Measurements from ENCODE around the gene ZNF511.
A peak's percentile ranks its signal among the peaks of the same experiment; 100 is the strongest.

ZNF511 gene

DNA sequence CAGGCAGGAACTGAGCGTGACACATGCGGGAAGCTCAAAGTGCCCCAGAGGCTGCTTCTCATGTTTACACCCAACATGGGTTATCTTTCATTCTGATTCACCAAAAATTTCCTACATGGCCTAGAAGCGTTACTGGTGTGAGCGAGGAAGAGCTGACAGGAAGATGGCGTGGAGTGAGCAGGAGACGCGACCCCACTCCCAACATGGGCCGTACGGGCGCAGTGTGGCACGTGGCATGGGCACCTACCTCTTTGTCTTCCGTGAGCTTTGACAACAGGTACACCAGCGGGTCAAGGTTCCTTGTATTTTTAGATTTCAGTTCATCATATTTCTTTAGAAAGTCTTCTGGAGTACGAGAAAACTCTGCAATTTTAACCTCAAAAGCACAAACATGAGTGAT is 9.0 kb upstream of the ZNF511 start:
- Histone ChIP-seq H3K9ac (ENCODE audit: low read length) (no peak overlapping the region), H3K27ac (ENCODE audit: low read length) (no peak overlapping the region), H3K36me3 (ENCODE audit: control insufficient read depth, low read depth, low read length) (peaks cover 44% of the 10 kb centered on the region), H3K27me3 (ENCODE audit: control insufficient read depth, insufficient read depth, low read length) (no peaks in the 10 kb centered on the region), H3K4me1 (ENCODE audit: control insufficient read depth, low read depth, low read length) (no peaks in the 10 kb centered on the region), H3K9me3 (ENCODE audit: control insufficient read depth, low read depth, low read length) (no peaks in the 10 kb centered on the region), H3K4me3 (ENCODE audit: low read length) (no peak overlapping the region)

DNA sequence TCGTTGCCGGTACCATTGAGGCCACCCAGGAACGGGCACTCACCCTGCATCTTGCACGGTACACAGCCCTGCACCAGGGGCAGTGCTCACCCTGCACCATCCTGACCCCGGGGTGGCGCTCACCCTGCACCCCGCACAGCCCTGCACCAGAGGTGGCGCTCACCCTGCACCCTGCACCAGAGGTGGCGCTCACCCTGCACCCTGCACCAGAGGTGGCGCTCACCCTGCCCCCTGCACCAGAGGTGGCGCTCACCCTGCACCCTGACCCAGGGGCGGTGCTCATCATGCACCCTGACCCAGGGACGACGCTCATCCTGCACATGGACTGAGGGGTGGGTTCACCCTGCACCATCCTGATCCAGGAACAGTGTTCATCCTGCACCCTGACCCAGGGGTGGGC is 6.5 kb upstream of the ZNF511 start:
- Histone ChIP-seq H3K4me1 (ENCODE audit: control insufficient read depth, low read depth, low read length) (no peaks in the 10 kb centered on the region), H3K9ac (ENCODE audit: low read length) (no peak overlapping the region), H3K27ac (ENCODE audit: low read length) (no peak overlapping the region), H3K27me3 (ENCODE audit: control insufficient read depth, insufficient read depth, low read length) (no peaks in the 10 kb centered on the region), H3K9me3 (ENCODE audit: control insufficient read depth, low read depth, low read length) (no peaks in the 10 kb centered on the region), H3K4me3 (ENCODE audit: low read length) (no peak overlapping the region), H3K36me3 (ENCODE audit: control insufficient read depth, low read depth, low read length) (peaks cover 28% of the 10 kb centered on the region)

DNA sequence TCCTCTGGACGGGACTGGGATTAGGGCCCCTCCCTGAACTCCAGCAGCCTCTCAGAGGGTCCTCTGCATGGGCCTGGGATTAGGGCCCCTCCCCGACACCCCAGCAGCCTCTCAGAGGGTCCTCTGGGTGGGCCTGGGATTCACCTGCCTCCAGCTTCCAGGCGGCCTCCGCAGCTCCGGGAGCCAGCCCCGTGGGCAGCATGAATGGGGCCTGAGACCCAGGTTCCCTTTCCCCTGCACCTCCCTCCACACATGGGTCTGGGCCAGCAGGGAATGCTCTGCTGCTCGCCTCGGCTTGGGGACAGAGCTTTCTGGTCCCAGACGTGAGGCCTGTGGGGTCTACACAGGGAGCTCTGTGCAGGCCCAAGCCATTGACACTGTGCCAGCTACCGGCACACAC is 5.5 kb upstream of the ZNF511 start:
- no peak overlapping the region for H3K27ac ChIP-seq (ENCODE audit: low read length)
- no peaks in the 10 kb centered on the region for H3K9me3 ChIP-seq (ENCODE audit: control insufficient read depth, low read depth, low read length)
- no peaks in the 10 kb centered on the region for H3K4me1 ChIP-seq (ENCODE audit: control insufficient read depth, low read depth, low read length)
- H3K36me3 ChIP-seq (ENCODE audit: control insufficient read depth, low read depth, low read length): peaks cover 19% of the 10 kb centered on the region
- H3K9ac ChIP-seq (ENCODE audit: low read length): no peak overlapping the region
- H3K4me3 ChIP-seq (ENCODE audit: low read length): no peak overlapping the region
- H3K27me3 ChIP-seq (ENCODE audit: control insufficient read depth, insufficient read depth, low read length): no peaks in the 10 kb centered on the region

DNA sequence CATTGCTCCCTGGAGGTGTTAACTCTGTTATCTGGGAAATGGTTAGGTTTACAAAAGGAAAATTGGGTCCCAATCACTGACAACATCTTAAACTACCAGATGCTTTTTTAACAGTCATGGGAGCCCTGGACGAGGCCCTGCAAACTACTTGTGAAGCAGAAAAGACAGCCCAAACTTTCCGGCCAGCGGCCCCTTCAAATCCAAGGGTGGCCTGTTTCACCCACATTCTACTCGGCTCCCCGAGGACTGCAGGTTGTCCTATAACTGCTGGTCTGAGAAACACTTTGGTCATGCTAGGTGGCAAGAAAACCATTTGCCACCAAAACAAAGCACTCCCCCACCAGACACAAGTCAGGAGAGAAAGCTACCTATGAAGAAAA is 2.6 kb upstream of the ZNF511 start:
- peaks cover 13% of the 10 kb centered on the region for H3K36me3 ChIP-seq (ENCODE audit: control insufficient read depth, low read depth, low read length)
- H3K27ac ChIP-seq (ENCODE audit: low read length): no peak overlapping the region
- no peaks in the 10 kb centered on the region for H3K9me3 ChIP-seq (ENCODE audit: control insufficient read depth, low read depth, low read length)
- H3K4me3 ChIP-seq (ENCODE audit: low read length): no peak overlapping the region
- no peaks in the 10 kb centered on the region for H3K4me1 ChIP-seq (ENCODE audit: control insufficient read depth, low read depth, low read length)
- no peaks in the 10 kb centered on the region for H3K27me3 ChIP-seq (ENCODE audit: control insufficient read depth, insufficient read depth, low read length)
- no peak overlapping the region for H3K9ac ChIP-seq (ENCODE audit: low read length)

DNA sequence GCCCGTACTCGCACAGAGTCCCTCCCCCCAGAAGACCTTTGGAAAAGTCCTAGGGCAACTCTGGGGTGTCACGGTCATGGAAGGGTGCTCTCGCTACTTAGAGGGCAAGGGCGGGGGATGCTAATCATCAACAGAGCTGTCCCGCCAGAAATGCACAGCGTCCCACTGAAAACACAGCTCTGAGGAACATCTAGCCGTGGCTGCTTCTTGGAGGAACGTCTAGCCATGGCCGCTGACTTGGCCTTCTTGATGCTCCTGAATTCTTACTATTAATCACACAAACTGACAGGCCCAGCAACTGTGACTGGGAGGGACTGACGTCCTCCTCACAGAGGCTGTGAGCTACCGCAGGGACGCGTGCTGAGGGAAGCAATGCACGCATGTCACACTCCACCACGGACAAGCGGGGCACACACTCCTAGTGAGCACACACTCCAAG is 1.8 kb upstream of the ZNF511 start:
- no peaks in the 10 kb centered on the region for H3K27me3 ChIP-seq (ENCODE audit: control insufficient read depth, insufficient read depth, low read length)
- H3K4me1 ChIP-seq (ENCODE audit: control insufficient read depth, low read depth, low read length): no peaks in the 10 kb centered on the region
- no peak overlapping the region for H3K27ac ChIP-seq (ENCODE audit: low read length)
- H3K4me3 ChIP-seq (ENCODE audit: low read length): no peak overlapping the region
- H3K9me3 ChIP-seq (ENCODE audit: control insufficient read depth, low read depth, low read length): no peaks in the 10 kb centered on the region
- no peak overlapping the region for H3K9ac ChIP-seq (ENCODE audit: low read length)
- H3K36me3 ChIP-seq (ENCODE audit: control insufficient read depth, low read depth, low read length): peaks cover 21% of the 10 kb centered on the region

DNA sequence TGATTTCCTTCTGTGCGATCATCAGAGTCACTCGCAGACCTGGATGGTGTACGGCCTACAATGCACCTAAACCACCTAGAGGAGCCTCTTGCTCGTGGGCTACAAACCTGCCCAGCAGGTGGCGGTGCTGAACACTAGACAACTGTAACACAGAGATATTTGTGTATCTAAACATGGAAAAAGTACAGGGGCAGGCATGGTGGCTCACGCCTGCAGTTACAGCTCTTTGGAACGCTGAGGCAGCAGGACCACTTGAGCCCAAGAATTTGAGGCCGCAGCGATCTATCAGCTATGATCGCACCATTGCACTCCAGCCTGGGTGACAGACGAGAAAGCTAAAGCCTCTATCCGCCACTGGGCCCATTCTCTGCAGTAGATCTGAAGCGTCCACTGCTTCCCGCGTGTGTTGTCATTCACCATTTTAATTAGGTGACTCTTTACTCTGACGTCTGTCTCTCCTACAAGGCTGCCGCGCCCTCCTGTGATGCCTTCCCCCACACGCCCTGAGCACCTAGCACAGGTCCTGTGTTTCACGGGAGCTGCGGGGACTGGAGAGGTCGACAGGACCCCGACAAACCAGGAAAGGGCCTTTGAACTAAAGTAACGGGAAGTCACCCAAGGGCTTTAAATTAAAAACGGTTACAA is 816 bp upstream of the ZNF511 start:
- Histone ChIP-seq H3K27me3 (ENCODE audit: control insufficient read depth, insufficient read depth, low read length) (no peaks in the 10 kb centered on the region), H3K27ac (ENCODE audit: low read length) (no peak overlapping the region), H3K4me1 (ENCODE audit: control insufficient read depth, low read depth, low read length) (no peaks in the 10 kb centered on the region), H3K9ac (ENCODE audit: low read length) (peak overlapping the region; percentile 71), H3K9me3 (ENCODE audit: control insufficient read depth, low read depth, low read length) (no peaks in the 10 kb centered on the region), H3K4me3 (ENCODE audit: low read length) (peak overlapping the region; percentile 96), H3K36me3 (ENCODE audit: control insufficient read depth, low read depth, low read length) (peaks cover 26% of the 10 kb centered on the region)

DNA sequence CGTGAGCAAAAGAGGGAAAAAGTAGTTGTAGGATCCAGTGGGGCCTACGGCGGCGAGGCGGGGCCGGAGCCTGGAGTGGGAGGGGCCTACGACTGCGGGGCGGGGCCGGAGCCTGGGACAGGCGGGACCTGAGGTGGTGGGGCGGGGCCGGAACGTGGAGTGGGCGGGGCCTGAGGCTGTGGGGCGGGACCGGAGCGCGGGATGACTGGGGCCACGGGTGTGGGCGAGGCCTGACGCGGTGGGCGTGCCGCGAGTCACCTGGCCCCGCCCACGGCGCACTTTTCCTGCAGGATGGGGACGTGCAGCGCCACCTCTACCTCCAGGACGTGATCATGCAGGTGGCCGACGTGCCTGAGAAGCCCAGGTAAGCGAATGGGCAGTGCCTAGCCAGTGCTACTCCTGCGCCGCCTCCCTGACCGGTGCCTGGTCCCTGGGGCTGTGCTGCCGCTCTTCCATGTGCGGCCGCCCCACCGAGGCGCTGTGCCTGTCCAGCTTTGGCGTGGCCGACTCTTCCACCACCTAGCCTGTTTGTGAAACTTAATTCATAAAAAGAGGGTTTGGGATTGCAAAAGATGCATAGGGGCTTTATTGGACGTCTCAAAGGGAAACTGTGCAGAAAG is 496 bp downstream of the ZNF511 start:
- Histone ChIP-seq H3K36me3 (ENCODE audit: control insufficient read depth, low read depth, low read length) (peaks cover 26% of the 10 kb centered on the region), H3K4me1 (ENCODE audit: control insufficient read depth, low read depth, low read length) (no peaks in the 10 kb centered on the region), H3K9ac (ENCODE audit: low read length) (peak overlapping the region; percentile 71), H3K9me3 (ENCODE audit: control insufficient read depth, low read depth, low read length) (no peaks in the 10 kb centered on the region), H3K27ac (ENCODE audit: low read length) (no peak overlapping the region), H3K4me3 (ENCODE audit: low read length) (peak overlapping the region; percentile 96), H3K27me3 (ENCODE audit: control insufficient read depth, insufficient read depth, low read length) (no peaks in the 10 kb centered on the region)

DNA sequence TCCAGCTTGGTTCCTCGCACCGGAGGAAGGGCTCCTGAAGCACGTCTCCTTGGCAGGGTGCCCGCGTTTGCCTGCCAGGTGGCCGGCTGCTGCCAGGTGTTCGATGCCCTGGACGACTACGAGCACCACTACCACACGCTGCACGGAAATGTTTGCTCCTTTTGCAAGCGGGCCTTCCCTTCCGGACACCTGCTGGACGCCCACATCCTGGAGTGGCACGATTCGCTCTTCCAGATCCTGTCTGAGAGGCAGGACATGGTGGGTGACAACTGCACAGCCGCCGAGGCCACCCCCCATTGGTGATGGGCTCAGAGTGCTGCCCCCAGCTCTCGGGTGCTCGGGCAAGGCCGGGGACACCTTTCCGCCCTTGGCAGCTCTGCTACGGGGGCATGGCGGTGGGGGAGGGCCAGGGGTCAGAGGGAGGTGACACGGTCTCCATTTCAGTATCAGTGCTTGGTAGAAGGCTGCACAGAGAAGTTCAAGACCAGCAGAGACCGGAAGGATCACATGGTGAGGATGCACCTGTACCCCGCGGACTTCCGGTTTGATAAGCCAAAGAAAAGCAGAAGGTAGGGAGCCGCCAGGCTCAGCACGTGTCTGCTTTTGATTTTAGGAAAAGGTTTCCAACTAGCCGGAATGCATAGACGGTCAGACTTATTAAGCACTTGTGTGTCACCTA is 1.1 kb downstream of the ZNF511 start:
- no peak overlapping the region for H3K27ac ChIP-seq (ENCODE audit: low read length)

DNA sequence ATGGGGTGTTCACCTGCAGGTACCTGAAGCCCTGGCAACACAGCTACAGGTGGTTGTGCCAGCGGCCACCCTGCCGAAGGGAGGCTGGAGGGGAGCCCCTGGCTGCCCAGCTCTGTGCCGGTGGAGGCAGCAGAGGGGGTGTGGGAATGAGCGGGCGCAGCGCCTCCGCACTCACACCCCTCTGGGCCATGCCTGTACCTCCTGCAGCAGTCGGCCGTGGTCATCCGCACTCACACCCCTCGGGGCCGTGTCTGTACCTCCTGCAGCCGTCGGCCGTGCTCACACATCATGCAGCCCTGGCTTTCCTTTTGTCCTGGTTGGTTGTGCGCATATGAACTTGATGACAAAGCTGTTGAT is 1.7 kb downstream of the ZNF511 start:
- Histone ChIP-seq H3K9ac (ENCODE audit: low read length) (no peak overlapping the region), H3K27me3 (ENCODE audit: control insufficient read depth, insufficient read depth, low read length) (no peaks in the 10 kb centered on the region), H3K9me3 (ENCODE audit: control insufficient read depth, low read depth, low read length) (no peaks in the 10 kb centered on the region), H3K27ac (ENCODE audit: low read length) (no peak overlapping the region), H3K4me1 (ENCODE audit: control insufficient read depth, low read depth, low read length) (no peaks in the 10 kb centered on the region), H3K36me3 (ENCODE audit: control insufficient read depth, low read depth, low read length) (peaks cover 26% of the 10 kb centered on the region), H3K4me3 (ENCODE audit: low read length) (no peak overlapping the region)

More for the DNA sequence above, 1.1 kb downstream of the ZNF511 start:
- no peaks in the 10 kb centered on the region for H3K9me3 ChIP-seq (ENCODE audit: control insufficient read depth, low read depth, low read length)
- peaks cover 26% of the 10 kb centered on the region for H3K36me3 ChIP-seq (ENCODE audit: control insufficient read depth, low read depth, low read length)
- H3K27me3 ChIP-seq (ENCODE audit: control insufficient read depth, insufficient read depth, low read length): no peaks in the 10 kb centered on the region
- H3K4me1 ChIP-seq (ENCODE audit: control insufficient read depth, low read depth, low read length): no peaks in the 10 kb centered on the region
- H3K9ac ChIP-seq (ENCODE audit: low read length): no peak overlapping the region
- H3K4me3 ChIP-seq (ENCODE audit: low read length): peak overlapping the region; percentile 96

DNA sequence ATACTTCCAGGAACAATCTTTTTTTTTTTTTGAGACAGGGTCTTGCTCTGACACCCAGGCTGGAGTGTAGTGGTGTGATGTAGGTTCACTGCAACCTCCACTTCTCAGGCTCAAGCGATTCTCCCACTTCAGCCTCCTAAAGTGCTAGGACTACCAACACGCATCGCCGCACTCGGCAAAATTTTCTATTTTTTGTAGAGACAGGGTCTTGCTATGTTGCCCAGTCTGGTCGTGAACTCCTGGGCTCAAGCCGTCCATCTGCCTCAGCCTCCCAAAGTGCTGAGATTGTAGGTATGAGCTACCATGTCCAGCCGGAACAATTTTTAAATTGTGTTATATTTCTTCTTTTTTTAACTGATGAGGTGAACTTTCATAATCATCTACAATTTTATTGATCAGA is 2.1 kb downstream of the ZNF511 start:
- Histone ChIP-seq H3K4me3 (ENCODE audit: low read length) (no peak overlapping the region), H3K27me3 (ENCODE audit: control insufficient read depth, insufficient read depth, low read length) (no peaks in the 10 kb centered on the region), H3K36me3 (ENCODE audit: control insufficient read depth, low read depth, low read length) (peaks cover 26% of the 10 kb centered on the region), H3K27ac (ENCODE audit: low read length) (no peak overlapping the region), H3K9me3 (ENCODE audit: control insufficient read depth, low read depth, low read length) (no peaks in the 10 kb centered on the region), H3K9ac (ENCODE audit: low read length) (no peak overlapping the region), H3K4me1 (ENCODE audit: control insufficient read depth, low read depth, low read length) (no peaks in the 10 kb centered on the region)

DNA sequence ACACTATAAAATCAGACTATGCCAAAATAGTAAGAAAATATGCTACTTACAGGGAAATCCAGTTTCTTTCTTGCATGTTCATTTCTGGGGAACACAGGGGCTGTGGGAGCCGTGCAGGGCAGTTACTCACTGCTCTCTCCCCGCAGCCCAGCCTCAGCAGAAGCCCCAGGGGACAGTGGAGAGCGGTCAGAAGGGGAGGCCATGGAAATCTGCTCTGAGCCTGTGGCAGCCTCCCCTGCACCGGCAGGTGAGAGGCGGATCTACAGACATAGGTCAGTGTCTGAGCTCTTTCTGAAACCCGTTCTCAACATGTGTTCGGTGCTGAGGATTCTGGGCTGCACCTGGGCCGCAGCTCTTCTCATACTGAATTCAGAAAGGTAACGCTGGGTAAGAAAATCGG is 2.9 kb downstream of the ZNF511 start:
- H3K27ac ChIP-seq (ENCODE audit: low read length): no peak overlapping the region
- no peaks in the 10 kb centered on the region for H3K4me1 ChIP-seq (ENCODE audit: control insufficient read depth, low read depth, low read length)
- no peak overlapping the region for H3K4me3 ChIP-seq (ENCODE audit: low read length)
- no peaks in the 10 kb centered on the region for H3K9me3 ChIP-seq (ENCODE audit: control insufficient read depth, low read depth, low read length)
- no peaks in the 10 kb centered on the region for H3K27me3 ChIP-seq (ENCODE audit: control insufficient read depth, insufficient read depth, low read length)
- H3K9ac ChIP-seq (ENCODE audit: low read length): no peak overlapping the region
- peaks cover 26% of the 10 kb centered on the region for H3K36me3 ChIP-seq (ENCODE audit: control insufficient read depth, low read depth, low read length)
